Measurements from ENCODE around the gene PLPPR1.

- TF ChIP-seq POLR2A (IDR thresholded peaks at IDR 0.05) = no peak
- no peak for TF ChIP-seq CTCF (IDR thresholded peaks at IDR 0.05)
These were observed 5.7 kb downstream of the PLPPR1 start for GRCh38 chr9:101034222-101034621.

All from gastroesophageal sphincter (tissue), 3 donors.